Activated CD4-positive, alpha-beta T cell treated with anti-CD3 and anti-CD28 coated beads for 36 hours (primary cell): ENCODE measurements around the gene RHBDD1. TPM values are rescaled to one million over a fixed set of nuclear protein-coding genes. Genes with fewer than 3 reads are reported as not detected.

Source experiments
- ATAC-seq: fragments of 200-7000 bp; cut with Tn5 transposase; one replicate; pipeline ENCODE4 v1.10.0; 2021; ENCODE audit warnings: mild to moderate bottlenecking, moderate library complexity
- CTCF ChIA-PET: fragments of 350-600 bp; sonication (Branson Sonifier 250); formaldehyde crosslinking; loops from one replicate; lab custom pipeline; 2021; ENCODE audit warnings: antibody characterized with exemption; lab: Charles Lee
- POLR2A ChIA-PET: fragments of 350-600 bp; sonication (Branson Sonifier 250); formaldehyde crosslinking; loops from one replicate; lab custom pipeline; 2021; ENCODE audit warnings: antibody characterized with exemption, inconsistent platforms; lab: Charles Lee
- DNase-seq: peaks from one replicate; pipeline ENCODE4 v3.0.0-alpha.2; 2020
- H3K27ac Mint-ChIP-seq: one replicate; pipeline ENCODE4 v1.8.0; 2021; ENCODE audit warnings: mixed read lengths
- H3K27me3 Mint-ChIP-seq: one replicate; pipeline ENCODE4 v1.8.0; 2021; ENCODE audit warnings: mixed read lengths
- H3K36me3 Mint-ChIP-seq: one replicate; pipeline ENCODE4 v1.8.0; 2021; ENCODE audit warnings: low read depth, mixed read lengths
- H3K4me1 Mint-ChIP-seq: one replicate; pipeline ENCODE4 v1.8.0; 2021; ENCODE audit warnings: mixed read lengths
- H3K4me3 Mint-ChIP-seq: one replicate; pipeline ENCODE4 v1.8.0; 2021; ENCODE audit warnings: mild to moderate bottlenecking, moderate library complexity, mixed read lengths
- H3K9me3 Mint-ChIP-seq: one replicate; pipeline ENCODE4 v1.8.0; 2021; ENCODE audit warnings: low read depth, mixed read lengths
- intact Hi-C, 2 experiments: fragments of 100-400 bp; cut with DNase I in 1 of 2; cut with micrococcal nuclease in 1 of 2; formaldehyde crosslinking; loops; one replicate each; pipeline versions ENCODE4 v1.14.2 to v1.15.1; 2022 to 2024; cut with DNase I, micrococcal nuclease
- total RNA-seq, 2 experiments: library from RNA; stranded (reverse); gene quantifications; one replicate each; pipeline ENCODE4 v1.2.3, GENCODE V29; 2021

RHBDD1 gene
- total RNA-seq, 2 experiments from 2014 or later = 38.1 to 49.0 TPM

GRCh38 chr2:226983895-226984749 is 148.3 kb downstream of the RHBDD1 start:
- Mint-ChIP-seq H3K4me1 (peaks cover 33% of the 10 kb centered on the region), H3K4me3 (no peak overlapping the region), H3K9me3 (no peaks in the 10 kb centered on the region), H3K27ac (peak overlapping the region; percentile 9), H3K27me3 (no peaks in the 10 kb centered on the region), H3K36me3 (peaks cover 3% of the 10 kb centered on the region)
- CTCF ChIA-PET = interaction anchor here (0.6 to 0.8 kb wide), 2 partner anchors 14 to 184 kb away, joined by 3 read pairs; no protein-coding TSS in a partner anchor
- POLR2A ChIA-PET = no interaction called here
- no peak for DNase-seq
- intact Hi-C loops = loop anchor here (2.0 to 10.0 kb wide), 5 partner anchors 149 to 1099 kb away; partner anchors contain the start of gene RHBDD1 (in 1 of the 2)
- ATAC-seq = peak; percentile 25

GRCh38 chr2:226984750-226985582 is 149.1 kb downstream of the RHBDD1 start:
- H3K4me3 Mint-ChIP-seq = no peak overlapping the region
- POLR2A ChIA-PET = no interaction called here
- CTCF ChIA-PET = interaction anchor here (0.7 to 1.3 kb wide), 4 partner anchors 48 to 185 kb away, joined by 3 to 7 read pairs (median 4); no protein-coding TSS in a partner anchor

GRCh38 chr2:226985583-226985946 is 149.7 kb downstream of the RHBDD1 start:
- no peak overlapping the region for H3K4me3 Mint-ChIP-seq
- H3K9me3 Mint-ChIP-seq = no peaks in the 10 kb centered on the region
- H3K27me3 Mint-ChIP-seq = no peaks in the 10 kb centered on the region

More at GRCh38 chr2:226984750-226985582, 149.1 kb downstream of the RHBDD1 start:
- Mint-ChIP-seq H3K27me3 (no peaks in the 10 kb centered on the region), H3K4me1 (peaks cover 33% of the 10 kb centered on the region), H3K27ac (no peak overlapping the region), H3K9me3 (no peaks in the 10 kb centered on the region), H3K36me3 (peaks cover 7% of the 10 kb centered on the region)
- ATAC-seq = peak; percentile 96
- intact Hi-C loops = loop anchor here (1.0 to 10.0 kb wide), 7 partner anchors 150 to 1313 kb away; partner anchors contain the start of gene RHBDD1 (in 1 of the 2)
- DNase-seq = peak; percentile 49

GRCh38 chr2:226991663-226992062 is 155.8 kb downstream of the RHBDD1 start:
- intact Hi-C loops = no loop called here
- Mint-ChIP-seq H3K27ac (no peak overlapping the region), H3K4me1 (peaks cover 16% of the 10 kb centered on the region), H3K4me3 (no peak overlapping the region), H3K27me3 (no peaks in the 10 kb centered on the region), H3K9me3 (no peaks in the 10 kb centered on the region), H3K36me3 (peaks cover 34% of the 10 kb centered on the region)
- ATAC-seq (no peak), DNase-seq (no peak)
- ChIA-PET POLR2A (no interaction called here), CTCF (no interaction called here)

More at GRCh38 chr2:226985583-226985946, 149.7 kb downstream of the RHBDD1 start:
- no peak overlapping the region for H3K27ac Mint-ChIP-seq
- intact Hi-C loops = loop anchor here (1.0 to 10.0 kb wide), 7 partner anchors 151 to 1313 kb away; partner anchors contain the start of gene RHBDD1 (in 1 of the 2)
- H3K36me3 Mint-ChIP-seq = peaks cover 7% of the 10 kb centered on the region
- ATAC-seq (no peak), DNase-seq (no peak)
- peaks cover 33% of the 10 kb centered on the region for H3K4me1 Mint-ChIP-seq
- ChIA-PET CTCF (interaction anchor here (0.7 to 1.3 kb wide), 3 partner anchors 48 to 183 kb away, joined by 3 to 7 read pairs (median 4); no protein-coding TSS in a partner anchor), POLR2A (no interaction called here)

GRCh38 chr2:226993171-226993570 is 157.3 kb downstream of the RHBDD1 start:
- Mint-ChIP-seq H3K27ac (no peak overlapping the region), H3K4me1 (peaks cover 16% of the 10 kb centered on the region), H3K4me3 (no peak overlapping the region), H3K9me3 (no peaks in the 10 kb centered on the region), H3K36me3 (peaks cover 36% of the 10 kb centered on the region), H3K27me3 (no peaks in the 10 kb centered on the region)
- intact Hi-C loops = no loop called here
- ChIA-PET POLR2A (no interaction called here), CTCF (interaction anchor here (0.6 kb wide), 1 partner anchor 364 kb away, joined by 3 read pairs; no protein-coding TSS in a partner anchor)
- DNase-seq (no peak), ATAC-seq (no peak)

- peaks cover 16% of the 10 kb centered on the region for H3K4me1 Mint-ChIP-seq
- H3K27ac Mint-ChIP-seq = peak overlapping the region; percentile 23
- H3K9me3 Mint-ChIP-seq = peaks cover 6% of the 10 kb centered on the region
- no peaks in the 10 kb centered on the region for H3K27me3 Mint-ChIP-seq
- POLR2A ChIA-PET = no interaction called here
- DNase-seq (no peak), ATAC-seq (no peak)
- no peak overlapping the region for H3K4me3 Mint-ChIP-seq
- CTCF ChIA-PET = no interaction called here
- H3K36me3 Mint-ChIP-seq = peaks cover 46% of the 10 kb centered on the region
- intact Hi-C loops = no loop called here
These were observed 158.9 kb downstream of the RHBDD1 start for GRCh38 chr2:226994775-226995174.

- ATAC-seq (peak; percentile 100), DNase-seq (peak; percentile 83)
- H3K4me3 Mint-ChIP-seq = no peak overlapping the region
- peaks cover 6% of the 10 kb centered on the region for H3K9me3 Mint-ChIP-seq
- CTCF ChIA-PET = no interaction called here
- H3K27me3 Mint-ChIP-seq = no peaks in the 10 kb centered on the region
- peaks cover 54% of the 10 kb centered on the region for H3K36me3 Mint-ChIP-seq
- intact Hi-C loops = no loop called here
- H3K4me1 Mint-ChIP-seq = peaks cover 16% of the 10 kb centered on the region
- POLR2A ChIA-PET = interaction anchor here (0.5 kb wide), 1 partner anchor 116 kb away, joined by 4 read pairs; no protein-coding TSS in a partner anchor
- H3K27ac Mint-ChIP-seq = no peak overlapping the region
These were observed 159.8 kb downstream of the RHBDD1 start for GRCh38 chr2:226995625-226996041.

- no peak for DNase-seq
- Mint-ChIP-seq H3K27me3 (no peaks in the 10 kb centered on the region), H3K4me1 (peaks cover 15% of the 10 kb centered on the region), H3K4me3 (no peak overlapping the region), H3K9me3 (peaks cover 6% of the 10 kb centered on the region), H3K36me3 (peaks cover 44% of the 10 kb centered on the region), H3K27ac (no peak overlapping the region)
- ChIA-PET POLR2A (no interaction called here), CTCF (no interaction called here)
- ATAC-seq = no peak
- intact Hi-C loops = no loop called here
These were observed 163.8 kb downstream of the RHBDD1 start for GRCh38 chr2:226999661-227000060.

- Mint-ChIP-seq H3K27me3 (no peaks in the 10 kb centered on the region), H3K4me1 (peaks cover 10% of the 10 kb centered on the region), H3K36me3 (peaks cover 40% of the 10 kb centered on the region), H3K4me3 (no peak overlapping the region), H3K27ac (no peak overlapping the region), H3K9me3 (peaks cover 6% of the 10 kb centered on the region)
- ChIA-PET CTCF (no interaction called here), POLR2A (no interaction called here)
- no peak for DNase-seq
- intact Hi-C loops = no loop called here
- ATAC-seq = no peak
These were observed 164.3 kb downstream of the RHBDD1 start for GRCh38 chr2:227000123-227000522.

- no peak for ATAC-seq
- H3K36me3 Mint-ChIP-seq = peaks cover 11% of the 10 kb centered on the region
These were observed 168.6 kb downstream of the RHBDD1 start for GRCh38 chr2:227004482-227004881.

More at GRCh38 chr2:227004482-227004881, 168.6 kb downstream of the RHBDD1 start:
- Mint-ChIP-seq H3K4me3 (no peak overlapping the region), H3K27ac (no peak overlapping the region), H3K4me1 (no peaks in the 10 kb centered on the region), H3K9me3 (no peaks in the 10 kb centered on the region), H3K27me3 (no peaks in the 10 kb centered on the region)
- no peak for DNase-seq
- intact Hi-C loops = no loop called here
- POLR2A ChIA-PET = no interaction called here
- CTCF ChIA-PET = no interaction called here
